BE2C (cell line): Measurements from ENCODE around the gene KCNK15.

ENCODE experiments used
- DNase-seq: peaks from one replicate; pipeline ENCODE4 v3.0.0-alpha.2; 2020
- H3K27me3 ChIP-seq: fragments of 250-450 bp; sonication (Bioruptor Pico); 2 replicates; pipeline ENCODE4 v1.5.1; 2020; ENCODE audit warnings: mild to moderate bottlenecking
- H3K36me3 ChIP-seq: fragments of 250-450 bp; sonication (Bioruptor Pico); 2 replicates; pipeline ENCODE4 v1.5.1; 2020; ENCODE audit warnings: mild to moderate bottlenecking
- H3K4me1 ChIP-seq: fragments of 250-450 bp; sonication (Bioruptor Pico); 2 replicates; pipeline ENCODE4 v1.5.1; 2020
- H3K4me3 ChIP-seq: 2 replicates; pipeline ENCODE4 v1.5.1; 2011; ENCODE audit warnings: low read depth, low read length
- H3K9me3 ChIP-seq: fragments of 250-450 bp; sonication (Bioruptor Pico); 2 replicates; pipeline ENCODE4 v1.5.1; 2020
- TF ChIP-seq, protein P1 (sequence below): IDR thresholded peaks from 2 replicates; pipeline ENCODE4 v1.5.1; 2012; ENCODE audit warnings: mild to moderate bottlenecking, low read depth, low read length

KCNK15 gene

GRCh38 chr20:44701118-44701857, 44.4 kb upstream of the KCNK15 start:
- DNase-seq, result no peak
- Histone ChIP-seq H3K9me3 (no peaks in the 10 kb centered on the region), H3K4me1 (no peaks in the 10 kb centered on the region; the same call in 1 of the 2 replicates), H3K4me3 (no peak overlapping the region), H3K36me3 (no peaks in the 10 kb centered on the region), H3K27me3 (no peaks in the 10 kb centered on the region)
- TF ChIP-seq, protein P1, sequence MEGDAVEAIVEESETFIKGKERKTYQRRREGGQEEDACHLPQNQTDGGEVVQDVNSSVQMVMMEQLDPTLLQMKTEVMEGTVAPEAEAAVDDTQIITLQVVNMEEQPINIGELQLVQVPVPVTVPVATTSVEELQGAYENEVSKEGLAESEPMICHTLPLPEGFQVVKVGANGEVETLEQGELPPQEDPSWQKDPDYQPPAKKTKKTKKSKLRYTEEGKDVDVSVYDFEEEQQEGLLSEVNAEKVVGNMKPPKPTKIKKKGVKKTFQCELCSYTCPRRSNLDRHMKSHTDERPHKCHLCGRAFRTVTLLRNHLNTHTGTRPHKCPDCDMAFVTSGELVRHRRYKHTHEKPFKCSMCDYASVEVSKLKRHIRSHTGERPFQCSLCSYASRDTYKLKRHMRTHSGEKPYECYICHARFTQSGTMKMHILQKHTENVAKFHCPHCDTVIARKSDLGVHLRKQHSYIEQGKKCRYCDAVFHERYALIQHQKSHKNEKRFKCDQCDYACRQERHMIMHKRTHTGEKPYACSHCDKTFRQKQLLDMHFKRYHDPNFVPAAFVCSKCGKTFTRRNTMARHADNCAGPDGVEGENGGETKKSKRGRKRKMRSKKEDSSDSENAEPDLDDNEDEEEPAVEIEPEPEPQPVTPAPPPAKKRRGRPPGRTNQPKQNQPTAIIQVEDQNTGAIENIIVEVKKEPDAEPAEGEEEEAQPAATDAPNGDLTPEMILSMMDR, result no peak

DNA sequence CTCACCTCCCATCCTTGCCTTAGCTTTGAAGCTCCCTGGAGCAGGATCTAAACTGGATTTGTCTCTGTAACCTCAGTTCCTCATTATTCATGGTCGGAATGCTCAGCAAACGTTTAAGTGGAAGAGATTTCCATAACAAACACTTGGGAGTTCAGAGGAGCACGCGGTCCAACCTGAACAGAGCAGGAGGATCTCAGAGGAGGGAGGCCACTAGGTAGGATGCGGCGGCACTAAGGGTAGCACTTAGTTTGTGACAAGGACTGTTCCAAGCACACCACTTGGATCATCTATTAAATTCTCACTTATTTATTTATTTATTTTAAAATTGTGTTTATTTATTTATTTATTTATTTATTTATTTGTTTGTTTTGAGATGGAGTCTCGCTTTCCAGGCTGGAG, 43.8 kb upstream of the KCNK15 start:
- TF ChIP-seq, protein P1, result no peak
- H3K36me3 ChIP-seq, result no peaks in the 10 kb centered on the region
- no peaks in the 10 kb centered on the region for H3K27me3 ChIP-seq
- H3K4me1 ChIP-seq, result no peaks in the 10 kb centered on the region; the same call in 1 of the 2 replicates
- H3K4me3 ChIP-seq, result no peak overlapping the region
- no peaks in the 10 kb centered on the region for H3K9me3 ChIP-seq
- DNase-seq, result no peak

DNA sequence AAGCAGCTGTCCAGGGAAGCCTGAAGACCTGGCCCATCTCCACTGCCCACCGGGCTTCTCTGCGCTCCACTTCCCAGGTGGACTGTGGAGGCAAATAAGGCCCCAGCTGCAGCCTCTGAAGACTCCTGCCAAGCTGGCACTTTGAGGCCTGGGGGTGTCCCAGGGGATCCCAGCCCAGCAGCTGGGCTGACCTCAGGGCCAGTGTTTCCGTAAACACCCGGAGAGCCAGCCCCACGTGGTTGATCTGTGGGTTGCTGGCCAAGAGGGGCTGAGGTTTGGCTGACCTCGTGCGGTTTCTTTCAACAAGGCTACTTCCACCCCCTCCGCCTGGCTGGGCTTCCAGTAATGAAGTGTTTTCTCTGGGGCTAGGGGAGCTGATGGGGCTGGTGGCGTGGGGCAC, 42.9 kb upstream of the KCNK15 start:
- no peaks in the 10 kb centered on the region for H3K36me3 ChIP-seq
- peak; percentile 45 for DNase-seq
- H3K4me3 ChIP-seq, result no peak overlapping the region
- TF ChIP-seq, protein P1, result no peak
- no peaks in the 10 kb centered on the region; the same call in 1 of the 2 replicates for H3K4me1 ChIP-seq
- no peaks in the 10 kb centered on the region for H3K9me3 ChIP-seq
- H3K27me3 ChIP-seq, result no peaks in the 10 kb centered on the region

GRCh38 chr20:44703183-44703925, 42.3 kb upstream of the KCNK15 start:
- Histone ChIP-seq H3K4me3 (no peak overlapping the region), H3K9me3 (no peaks in the 10 kb centered on the region), H3K27me3 (no peaks in the 10 kb centered on the region), H3K4me1 (no peaks in the 10 kb centered on the region; the same call in 1 of the 2 replicates), H3K36me3 (no peaks in the 10 kb centered on the region)
- TF ChIP-seq, protein P1, result no peak
- no peak for DNase-seq

DNA sequence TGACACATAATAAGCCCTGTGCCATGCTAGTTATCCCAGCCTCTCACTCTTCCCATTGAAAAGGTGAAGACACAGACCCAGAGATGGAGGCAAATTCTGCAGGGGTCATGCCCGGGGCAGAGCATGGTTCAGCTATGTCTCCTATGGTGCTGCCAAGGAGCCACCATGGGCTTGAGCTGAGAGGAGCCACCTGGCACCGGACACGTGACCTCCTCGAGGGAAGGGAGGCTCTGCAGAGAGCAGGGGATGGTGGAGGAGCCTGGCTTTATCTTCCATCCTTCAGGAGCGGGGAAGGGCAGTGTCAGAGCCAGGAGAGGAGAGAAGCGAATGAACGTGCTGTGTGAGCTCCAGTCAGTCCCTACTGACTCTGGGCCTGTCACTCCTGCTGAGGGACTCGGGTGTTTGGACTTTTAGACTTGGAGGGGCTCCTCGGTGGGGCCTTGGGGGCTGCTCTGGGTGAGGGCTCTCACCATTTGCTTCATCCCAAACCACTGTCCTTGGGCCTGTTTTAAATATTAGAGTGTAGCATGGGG, 41.6 kb upstream of the KCNK15 start:
- H3K27me3 ChIP-seq, result no peaks in the 10 kb centered on the region
- no peaks in the 10 kb centered on the region; the same call in 1 of the 2 replicates for H3K4me1 ChIP-seq
- no peak for DNase-seq

More for the DNA sequence above, 41.6 kb upstream of the KCNK15 start:
- no peaks in the 10 kb centered on the region for H3K36me3 ChIP-seq
- TF ChIP-seq, protein P1, result no peak
- no peak overlapping the region for H3K4me3 ChIP-seq
- no peaks in the 10 kb centered on the region for H3K9me3 ChIP-seq
